H9 (cell line): ENCODE measurements around the gene ATG5. TPM values are rescaled to one million over a fixed set of nuclear protein-coding genes. Genes with fewer than 3 reads are reported as not detected.
A peak's percentile ranks its signal among the peaks of the same experiment; 100 is the strongest.
"Not testable (repeated sequence)": the region's sequence is repeated elsewhere in the genome, so short reads cannot be mapped to it uniquely, and the experiment has no call there.

Experiments
- DNase-seq: peaks from one replicate; pipeline ENCODE4 v3.0.0-alpha.2; 2017
- H2AFZ ChIP-seq: one replicate; pipeline ENCODE4 v1.6.1; 2013; ENCODE audit warnings: mild to moderate bottlenecking, low read length, control low read depth, moderate library complexity
- H2AK5ac ChIP-seq: 2 replicates; pipeline ENCODE4 v1.6.1; 2013; ENCODE audit warnings: low read length, control low read depth, mixed read lengths; ENCODE audit not compliant: insufficient read length
- H2BK120ac ChIP-seq: one replicate; pipeline ENCODE4 v1.6.1; 2013; ENCODE audit warnings: low read depth, mild to moderate bottlenecking, low read length, control low read depth, inconsistent platforms; ENCODE audit not compliant: poor library complexity, severe bottlenecking
- H2BK12ac ChIP-seq: 2 replicates; pipeline ENCODE4 v1.6.1; 2013; ENCODE audit warnings: low read length, control low read depth, mixed read lengths, low read depth; ENCODE audit not compliant: insufficient read length
- H2BK15ac ChIP-seq: 2 replicates; pipeline ENCODE4 v1.6.1; 2013; ENCODE audit warnings: low read depth, low read length, control low read depth
- H2BK20ac ChIP-seq: one replicate; pipeline ENCODE4 v1.6.1; 2013; ENCODE audit warnings: low read depth, mild to moderate bottlenecking, low read length, control low read depth, inconsistent platforms; ENCODE audit not compliant: poor library complexity, severe bottlenecking
- H2BK5ac ChIP-seq: 2 replicates; pipeline ENCODE4 v1.6.1; 2013; ENCODE audit warnings: low read length, control low read depth, mixed read lengths; ENCODE audit not compliant: insufficient read length
- H3K14ac ChIP-seq: 2 replicates; pipeline ENCODE4 v1.6.1; 2013; ENCODE audit warnings: low read length, control low read depth; ENCODE audit not compliant: insufficient read depth
- H3K18ac ChIP-seq: 2 replicates; pipeline ENCODE4 v1.6.1; 2013; ENCODE audit warnings: low read depth, mild to moderate bottlenecking, mixed read lengths, low read length, control low read depth; ENCODE audit not compliant: insufficient read length
- H3K23ac ChIP-seq: 2 replicates; pipeline ENCODE4 v1.6.1; 2013; ENCODE audit warnings: low read length, control low read depth, mixed read lengths, low read depth; ENCODE audit not compliant: insufficient read length
- H3K23me2 ChIP-seq: 2 replicates; pipeline ENCODE4 v1.6.1; 2013; ENCODE audit warnings: low read depth, mild to moderate bottlenecking, mixed read lengths, low read length, control low read depth; ENCODE audit not compliant: insufficient read length, poor library complexity, severe bottlenecking
- H3K27ac ChIP-seq: 2 replicates; pipeline ENCODE4 v1.5.1; 2013; ENCODE audit warnings: low read length, control low read depth, mixed read lengths, low read depth; ENCODE audit not compliant: insufficient read length
- H3K27me3 ChIP-seq: 2 replicates; pipeline ENCODE4 v1.6.1; 2013; ENCODE audit warnings: low read length, control low read depth, inconsistent platforms; ENCODE audit not compliant: insufficient read depth
- H3K4ac ChIP-seq: 2 replicates; pipeline ENCODE4 v1.6.1; 2013; ENCODE audit warnings: low read depth, mild to moderate bottlenecking, control low read depth, inconsistent platforms, low read length, moderate library complexity
- H3K4me1 ChIP-seq: 2 replicates; pipeline ENCODE4 v1.6.1; 2013; ENCODE audit warnings: low read length, control low read depth, inconsistent platforms; ENCODE audit not compliant: insufficient read depth
- H3K4me2 ChIP-seq: 2 replicates; pipeline ENCODE4 v1.6.1; 2013; ENCODE audit warnings: low read length, control low read depth, mixed read lengths; ENCODE audit not compliant: insufficient read length, insufficient read depth
- H3K56ac ChIP-seq: 2 replicates; pipeline ENCODE4 v1.6.1; 2013; ENCODE audit warnings: low read depth, mild to moderate bottlenecking, mixed read lengths, low read length, control low read depth; ENCODE audit not compliant: insufficient read length
- H3K79me1 ChIP-seq: 2 replicates; pipeline ENCODE4 v1.6.1; 2013; ENCODE audit warnings: low read depth, mild to moderate bottlenecking, moderate library complexity, low read length, control low read depth, inconsistent platforms; ENCODE audit not compliant: insufficient read depth, poor library complexity, severe bottlenecking
- H3K79me2 ChIP-seq: 2 replicates; pipeline ENCODE4 v1.6.1; 2013; ENCODE audit warnings: low read length, control low read depth, inconsistent platforms; ENCODE audit not compliant: insufficient read depth
- H3K9ac ChIP-seq: 2 replicates; pipeline ENCODE4 v1.6.1; 2013; ENCODE audit warnings: low read length, control low read depth, mixed read lengths; ENCODE audit not compliant: insufficient read length; ENCODE audit errors: extremely low read depth
- H3K9me3 ChIP-seq: one replicate; pipeline ENCODE4 v1.6.1; 2013; ENCODE audit warnings: low read depth, low read length, inconsistent platforms; ENCODE audit not compliant: control insufficient read depth
- H3T11ph ChIP-seq: one replicate; pipeline ENCODE4 v1.6.1; 2013; ENCODE audit warnings: mild to moderate bottlenecking, low read length, control low read depth, inconsistent platforms
- H4K20me1 ChIP-seq: one replicate; pipeline ENCODE4 v1.6.1; 2013; ENCODE audit not compliant: control insufficient read depth, insufficient read length, insufficient read depth
- H4K5ac ChIP-seq: 2 replicates; pipeline ENCODE4 v1.6.1; 2013; ENCODE audit warnings: low read depth, mild to moderate bottlenecking, mixed read lengths, low read length, control low read depth; ENCODE audit not compliant: insufficient read length
- H4K8ac ChIP-seq: replicated peaks from 2 replicates; pipeline ENCODE4 v1.6.1; 2013; ENCODE audit warnings: low read length, control low read depth, mixed read lengths, low read depth; ENCODE audit not compliant: insufficient read length
- H4K91ac ChIP-seq: 2 replicates; pipeline ENCODE4 v1.6.1; 2013; ENCODE audit warnings: low read depth, mild to moderate bottlenecking, moderate library complexity, mixed read lengths, low read length, control low read depth; ENCODE audit not compliant: insufficient read length
- H3K27ac Mint-ChIP-seq, 3 experiments: 2 replicates in 2 of 3; 3 replicates in 1 of 3; pipeline ENCODE4 v1.8.0; 2020 to 2021; ENCODE audit warnings: mixed read lengths in 3 of 3, mild to moderate bottlenecking in 1 of 3, moderate library complexity in 1 of 3
- H3K27me3 Mint-ChIP-seq: 2 replicates; pipeline ENCODE4 v1.8.0; 2021; ENCODE audit warnings: low read depth, mild to moderate bottlenecking, moderate library complexity, mixed read lengths
- H3K36me3 Mint-ChIP-seq, 3 experiments: 2 replicates in 2 of 3; 3 replicates in 1 of 3; pipeline ENCODE4 v1.8.0; 2020 to 2021; ENCODE audit warnings: low read depth in 3 of 3, mixed read lengths in 3 of 3; ENCODE audit not compliant: insufficient read depth in 1 of 3
- H3K4me1 Mint-ChIP-seq, 2 experiments: 2 replicates each; pipeline ENCODE4 v1.8.0; 2020; ENCODE audit warnings: mixed read lengths in 2 of 2
- H3K4me3 Mint-ChIP-seq, 2 experiments: 2 replicates in 1 of 2; 3 replicates in 1 of 2; pipeline ENCODE4 v1.8.0; 2020 to 2021; ENCODE audit warnings: mild to moderate bottlenecking in 2 of 2, mixed read lengths in 2 of 2, moderate library complexity in 1 of 2
- H3K9me3 Mint-ChIP-seq, 2 experiments: 2 replicates in 1 of 2; 3 replicates in 1 of 2; pipeline ENCODE4 v1.8.0; 2020; ENCODE audit warnings: mild to moderate bottlenecking in 2 of 2, mixed read lengths in 2 of 2, moderate library complexity in 1 of 2
- WGBS: extraction: QIAGEN DNeasy Blood & Tissue Kit; methylation state at CpG from one replicate; pipeline ENCODE4 v1.1.7; 2013; ENCODE audit warnings: missing lambda C conversion rate, low lambda C conversion rate, mixed read lengths; ENCODE audit not compliant: insufficient read length; ENCODE audit errors: extremely low coverage; 5-methylcytosine and 5-hydroxymethylcytosine counted together
- total RNA-seq: library from RNA; stranded (reverse); gene quantifications from 2 replicates; pipeline ENCODE4 v1.2.1, GENCODE V29; 2021

ATG5 gene
- total RNA-seq, 1 experiment from 2014 or later = 36.7 TPM

GRCh38 chr6:106268500-106268899 lies 57.1 kb downstream of the ATG5 start:
- not testable (repeated sequence) for H3K56ac ChIP-seq, H4K8ac ChIP-seq, H3T11ph ChIP-seq, H3K4me1 Mint-ChIP-seq, H3K79me2 ChIP-seq, DNase-seq, H4K91ac ChIP-seq, H2BK120ac ChIP-seq, H3K4me3 Mint-ChIP-seq, H2BK5ac ChIP-seq, H2BK15ac ChIP-seq, H3K18ac ChIP-seq, H3K27me3 ChIP-seq, H2BK12ac ChIP-seq, H3K9me3 ChIP-seq, H4K20me1 ChIP-seq, H3K4me1 ChIP-seq, H4K5ac ChIP-seq, H3K27ac ChIP-seq, H3K79me1 ChIP-seq, H3K4ac ChIP-seq, H3K9ac ChIP-seq, H2AK5ac ChIP-seq, H3K14ac ChIP-seq, H3K4me2 ChIP-seq, H2BK20ac ChIP-seq, H3K27me3 Mint-ChIP-seq, H3K23ac ChIP-seq, H2AFZ ChIP-seq, H3K27ac Mint-ChIP-seq, H3K23me2 ChIP-seq
- Mint-ChIP-seq H3K9me3 (peaks cover 33 to 43% of the 10 kb centered on the region in 2 experiments), H3K36me3 (peaks cover 44 to 51% (median 51%) of the 10 kb centered on the region in 3 experiments)
- WGBS = no CpG with 5 or more reads among the region's 4 CpGs

GRCh38 chr6:106264433-106264832 lies 61.1 kb downstream of the ATG5 start:
- not testable (repeated sequence) for H3K4me1 Mint-ChIP-seq, H3K18ac ChIP-seq, H3K4ac ChIP-seq, H2BK12ac ChIP-seq, H3K56ac ChIP-seq, H3K14ac ChIP-seq, H4K91ac ChIP-seq, H3K79me1 ChIP-seq, H4K8ac ChIP-seq, H3K9ac ChIP-seq, H2AK5ac ChIP-seq, H3K4me2 ChIP-seq, H3T11ph ChIP-seq, DNase-seq, H3K23ac ChIP-seq, H2AFZ ChIP-seq, H3K9me3 ChIP-seq, H3K27ac ChIP-seq, H4K5ac ChIP-seq, H3K27me3 ChIP-seq, H2BK20ac ChIP-seq, H2BK15ac ChIP-seq, H3K27me3 Mint-ChIP-seq, H3K4me1 ChIP-seq, H3K79me2 ChIP-seq, H2BK120ac ChIP-seq, H3K23me2 ChIP-seq, H2BK5ac ChIP-seq, H4K20me1 ChIP-seq, H3K4me3 Mint-ChIP-seq
- peaks cover 44 to 52% (median 51%) of the 10 kb centered on the region in 3 experiments for H3K36me3 Mint-ChIP-seq
- WGBS = no CpG with 5 or more reads among the region's 2 CpGs
- peak overlapping the region in 1 of 3 experiments; percentile 20; a peak in 1 of 7 replicates for H3K27ac Mint-ChIP-seq
- peaks cover 33 to 43% of the 10 kb centered on the region in 2 experiments for H3K9me3 Mint-ChIP-seq
